ENCODE data around the gene GIPC2.
A peak's percentile ranks its signal among the peaks of the same experiment; 100 is the strongest.

The GIPC2 gene

DNA sequence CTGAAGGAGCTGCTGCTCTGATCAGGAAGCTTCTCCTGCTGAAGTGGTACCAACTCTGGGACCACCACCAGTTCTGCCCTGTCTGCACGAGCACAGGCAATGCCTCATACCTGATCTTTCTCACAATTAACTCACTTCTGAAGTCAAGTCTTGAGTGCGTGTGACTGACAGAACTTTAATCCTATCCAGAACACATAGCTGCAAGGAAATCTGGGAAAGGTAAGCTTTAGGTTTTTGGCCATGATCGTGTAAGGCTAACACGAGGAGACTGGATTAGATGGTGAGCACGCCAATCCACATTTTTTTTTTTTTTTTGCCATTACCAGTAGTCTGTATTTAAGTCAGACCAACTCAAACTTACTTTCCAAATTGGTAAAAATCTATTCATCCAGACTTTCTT is 101.3 kb downstream of the GIPC2 start:
- POLR2A ChIA-PET (ENCODE audit: low non-redundant PET) = no interaction called here

GRCh38 chr1:78153092-78153736 is 107.4 kb downstream of the GIPC2 start:
- POLR2A ChIA-PET (ENCODE audit: low non-redundant PET) = no interaction called here
- DNase-seq (ENCODE audit: low spot score) = no peak
- no peak for TF ChIP-seq CTCF (conservative IDR thresholded peaks at IDR 0.05; ENCODE audit: low read depth)
- CTCF ChIA-PET = interaction anchor here (0.6 kb wide), 1 partner anchor 139 kb away, joined by 3 read pairs; no protein-coding TSS in a partner anchor
- H3K27ac ChIP-seq = no peak overlapping the region

More for the DNA sequence above, 101.3 kb downstream of the GIPC2 start:
- DNase-seq (ENCODE audit: low spot score) = no peak
- no peak for TF ChIP-seq CTCF (conservative IDR thresholded peaks at IDR 0.05; ENCODE audit: low read depth)
- no peak overlapping the region for H3K27ac ChIP-seq
- CTCF ChIA-PET = interaction anchor here (0.6 to 3.8 kb wide), 4 partner anchors 19 to 460 kb away, joined by 3 to 17 read pairs (median 4); no protein-coding TSS in a partner anchor

DNA sequence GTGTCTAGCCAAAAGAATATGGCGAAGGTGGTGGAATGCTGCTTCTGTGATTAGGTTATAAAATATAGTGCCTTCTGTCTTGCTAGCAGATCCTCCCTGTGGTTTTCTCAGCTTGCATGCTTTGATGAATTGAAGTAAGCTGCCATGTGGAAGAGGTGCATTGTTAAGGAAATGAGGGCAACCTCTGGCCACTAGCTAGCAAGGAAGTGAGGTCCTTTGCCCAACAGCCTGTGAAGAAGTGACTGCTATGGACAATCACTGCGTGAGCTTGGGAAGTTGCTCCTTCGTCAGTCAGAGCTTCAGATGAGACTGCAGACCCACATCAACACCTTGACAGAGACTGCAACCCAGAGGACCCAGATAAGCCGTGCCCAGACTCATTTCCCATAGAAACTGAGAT is 109.4 kb downstream of the GIPC2 start:
- ChIA-PET CTCF (interaction anchor here (0.6 to 0.7 kb wide), 2 partner anchors 9 to 156 kb away, joined by 3 to 9 read pairs; no protein-coding TSS in a partner anchor), POLR2A (ENCODE audit: low non-redundant PET) (no interaction called here)
- TF ChIP-seq CTCF (conservative IDR thresholded peaks at IDR 0.05; ENCODE audit: low read depth) = no peak
- DNase-seq (ENCODE audit: low spot score) = no peak
- H3K27ac ChIP-seq = no peak overlapping the region

GRCh38 chr1:78156805-78157521 is 111.2 kb downstream of the GIPC2 start:
- ChIA-PET POLR2A (ENCODE audit: low non-redundant PET) (no interaction called here), CTCF (interaction anchor here (0.7 to 1.7 kb wide), 4 partner anchors 12 to 519 kb away, joined by 3 to 7 read pairs (median 4); no protein-coding TSS in a partner anchor)
- DNase-seq (ENCODE audit: low spot score) = peak; percentile 26
- no peak for TF ChIP-seq CTCF (conservative IDR thresholded peaks at IDR 0.05; ENCODE audit: low read depth)
- no peak overlapping the region for H3K27ac ChIP-seq

- DNase-seq (ENCODE audit: low spot score) = peak; percentile 8
- CTCF ChIA-PET = no interaction called here
- no peak overlapping the region for H3K27ac ChIP-seq
- TF ChIP-seq CTCF (conservative IDR thresholded peaks at IDR 0.05; ENCODE audit: low read depth) = no peak
- POLR2A ChIA-PET (ENCODE audit: low non-redundant PET) = no interaction called here
Observed at GRCh38 chr1:78165816-78166215, 120.0 kb downstream of the GIPC2 start.

DNA sequence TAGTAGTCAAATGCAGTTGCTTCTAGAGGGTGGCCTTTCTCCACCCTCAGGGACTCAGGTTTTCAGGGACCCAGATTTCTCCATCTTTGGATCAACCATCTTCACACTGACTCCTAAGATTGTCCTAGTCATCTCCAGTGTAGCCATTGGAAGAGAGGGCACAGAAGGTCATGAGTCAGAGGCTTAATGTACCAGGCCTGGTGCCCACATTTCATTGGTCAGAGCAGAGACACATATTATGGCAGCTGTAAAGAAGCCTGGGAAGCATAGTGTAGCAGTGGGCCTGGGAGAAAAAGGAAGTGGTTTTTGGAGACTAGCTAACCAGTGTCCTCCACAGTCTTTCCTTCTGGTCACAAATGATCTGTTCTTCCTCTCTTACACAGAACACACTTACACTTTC is 122.5 kb downstream of the GIPC2 start:
- no peak for DNase-seq (ENCODE audit: low spot score)
- no peak for TF ChIP-seq CTCF (conservative IDR thresholded peaks at IDR 0.05; ENCODE audit: low read depth)
- H3K27ac ChIP-seq = no peak overlapping the region
- ChIA-PET POLR2A (ENCODE audit: low non-redundant PET) (no interaction called here), CTCF (no interaction called here)
